ENCODE data around the gene GIPR. TPM values are rescaled to one million over a fixed set of nuclear protein-coding genes. Genes with fewer than 3 reads are reported as not detected.

The GIPR gene
- total and polyA plus RNA-seq, 2 of the 13 experiments (the other 11 are each of a cell fraction or from before 2014, with no cell fraction given), result 0.15 to 1.2 TPM

- TF ChIP-seq ZNF883 (CRISPR knock-in tag; IDR thresholded peaks at IDR 0.05; ENCODE audit: not compliant biosample characterization) (no peak), SAP130 (CRISPR knock-in tag; IDR thresholded peaks at IDR 0.05; ENCODE audit: low read depth) (peak; percentile 62), RFX3 (CRISPR knock-in tag; IDR thresholded peaks at IDR 0.05) (no peak), ZNF746 (CRISPR knock-in tag; IDR thresholded peaks at IDR 0.05) (0 out of 2 replicates have a peak, but pooled peaks have one; percentile 11), ZNF629 (CRISPR knock-in tag; conservative IDR thresholded peaks at IDR 0.05) (no peak), ZSCAN9 (CRISPR knock-in tag; IDR thresholded peaks at IDR 0.05; ENCODE audit: borderline replicate concordance) (0 out of 2 replicates have a peak, but pooled peaks have one; percentile 32), CREB1 (IDR thresholded peaks at IDR 0.05) (no peak), CREB1 (CRISPR knock-in tag; IDR thresholded peaks at IDR 0.05) (no peak), ZNF790 (CRISPR knock-in tag; IDR thresholded peaks at IDR 0.05; ENCODE audit: borderline replicate concordance) (peak; percentile 70; the same call in 1 of the 2 replicates), ZNF646 (CRISPR knock-in tag; IDR thresholded peaks at IDR 0.05) (no peak), FOXJ3 (CRISPR knock-in tag; IDR thresholded peaks at IDR 0.05; ENCODE audit: borderline replicate concordance) (no peak), PAX8 (CRISPR knock-in tag; IDR thresholded peaks at IDR 0.05; ENCODE audit: borderline replicate concordance) (no peak), ELF3 (CRISPR knock-in tag; IDR thresholded peaks at IDR 0.05) (no peak), ZNF83 (CRISPR knock-in tag; IDR thresholded peaks at IDR 0.05; ENCODE audit: borderline replicate concordance) (0 out of 2 replicates have a peak, but pooled peaks have one; percentile 13), NR2F6 (IDR thresholded peaks at IDR 0.05) (no peak), NR2F6 (CRISPR knock-in tag; IDR thresholded peaks at IDR 0.05) (0 out of 2 replicates have a peak, but pooled peaks have one; percentile 21), MTA3 (CRISPR knock-in tag; IDR thresholded peaks at IDR 0.05) (no peak)
- TF ChIP-seq, protein P1, sequence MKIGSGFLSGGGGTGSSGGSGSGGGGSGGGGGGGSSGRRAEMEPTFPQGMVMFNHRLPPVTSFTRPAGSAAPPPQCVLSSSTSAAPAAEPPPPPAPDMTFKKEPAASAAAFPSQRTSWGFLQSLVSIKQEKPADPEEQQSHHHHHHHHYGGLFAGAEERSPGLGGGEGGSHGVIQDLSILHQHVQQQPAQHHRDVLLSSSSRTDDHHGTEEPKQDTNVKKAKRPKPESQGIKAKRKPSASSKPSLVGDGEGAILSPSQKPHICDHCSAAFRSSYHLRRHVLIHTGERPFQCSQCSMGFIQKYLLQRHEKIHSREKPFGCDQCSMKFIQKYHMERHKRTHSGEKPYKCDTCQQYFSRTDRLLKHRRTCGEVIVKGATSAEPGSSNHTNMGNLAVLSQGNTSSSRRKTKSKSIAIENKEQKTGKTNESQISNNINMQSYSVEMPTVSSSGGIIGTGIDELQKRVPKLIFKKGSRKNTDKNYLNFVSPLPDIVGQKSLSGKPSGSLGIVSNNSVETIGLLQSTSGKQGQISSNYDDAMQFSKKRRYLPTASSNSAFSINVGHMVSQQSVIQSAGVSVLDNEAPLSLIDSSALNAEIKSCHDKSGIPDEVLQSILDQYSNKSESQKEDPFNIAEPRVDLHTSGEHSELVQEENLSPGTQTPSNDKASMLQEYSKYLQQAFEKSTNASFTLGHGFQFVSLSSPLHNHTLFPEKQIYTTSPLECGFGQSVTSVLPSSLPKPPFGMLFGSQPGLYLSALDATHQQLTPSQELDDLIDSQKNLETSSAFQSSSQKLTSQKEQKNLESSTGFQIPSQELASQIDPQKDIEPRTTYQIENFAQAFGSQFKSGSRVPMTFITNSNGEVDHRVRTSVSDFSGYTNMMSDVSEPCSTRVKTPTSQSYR (CRISPR knock-in tag; IDR thresholded peaks at IDR 0.05; ENCODE audit: borderline replicate concordance), result no peak
- TF ChIP-seq, protein P2, sequence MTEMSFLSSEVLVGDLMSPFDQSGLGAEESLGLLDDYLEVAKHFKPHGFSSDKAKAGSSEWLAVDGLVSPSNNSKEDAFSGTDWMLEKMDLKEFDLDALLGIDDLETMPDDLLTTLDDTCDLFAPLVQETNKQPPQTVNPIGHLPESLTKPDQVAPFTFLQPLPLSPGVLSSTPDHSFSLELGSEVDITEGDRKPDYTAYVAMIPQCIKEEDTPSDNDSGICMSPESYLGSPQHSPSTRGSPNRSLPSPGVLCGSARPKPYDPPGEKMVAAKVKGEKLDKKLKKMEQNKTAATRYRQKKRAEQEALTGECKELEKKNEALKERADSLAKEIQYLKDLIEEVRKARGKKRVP (CRISPR knock-in tag; IDR thresholded peaks at IDR 0.05), result 0 out of 4 replicates have a peak, but pooled peaks of 1 of the 2 experiments have one; percentile 10
Measured at GRCh38 chr19:45641274-45642105, 26.5 kb upstream of the GIPR start (continued).
